ENCODE data around the gene ZNRD2.
A peak's percentile ranks its signal among the peaks of the same experiment; 100 is the strongest.

Gene ZNRD2

GRCh38 chr11:65576867-65577755 lies 6.8 kb downstream of the ZNRD2 start:
- Histone ChIP-seq H3K27ac (ENCODE audit: extremely low read depth, low read depth, low read length) (no peak overlapping the region), H3K4me1 (ENCODE audit: control insufficient read depth, insufficient read depth, low read length) (peaks cover 9% of the 10 kb centered on the region; the same call in 1 of the 2 replicates), H3K9me3 (ENCODE audit: control insufficient read depth, insufficient read depth, low read depth, low read length) (no peaks in the 10 kb centered on the region), H3K4me3 (ENCODE audit: low read depth, low read length) (no peak overlapping the region), H3K36me3 (ENCODE audit: control insufficient read depth in 2 of 2, insufficient read depth in 1 of 2, low read length in 2 of 2) (peaks cover 0 to 14% of the 10 kb centered on the region in 2 experiments; a peak in 1 of 3 replicates)
- ChIA-PET POLR2A (interaction anchor here (0.6 to 1.3 kb wide), 3 partner anchors 10 to 168 kb away, joined by 3 to 4 read pairs (median 3); no protein-coding TSS in a partner anchor), CTCF (interaction anchor here (0.6 to 3.5 kb wide), 5 partner anchors 11 to 105 kb away, joined by 3 to 28 read pairs (median 4); partner anchors contain the start of gene KCNK7)
- TF ChIP-seq ZNF501 (tag by site-specific recombination; IDR thresholded peaks at IDR 0.05) (no peak), SCRT1 (tag by site-specific recombination; IDR thresholded peaks at IDR 0.05; ENCODE audit: borderline replicate concordance) (no peak), ZSCAN30 (tag by site-specific recombination; IDR thresholded peaks at IDR 0.05) (no peak), REST (tag by site-specific recombination; IDR thresholded peaks at IDR 0.05) (no peak), ZNF670 (tag by site-specific recombination; IDR thresholded peaks at IDR 0.05; ENCODE audit: low read depth) (no peak), KLF16 (tag by site-specific recombination; IDR thresholded peaks at IDR 0.05) (no peak), ZNF157 (tag by site-specific recombination; IDR thresholded peaks at IDR 0.05) (no peak), ZBTB21 (tag by site-specific recombination; IDR thresholded peaks at IDR 0.05) (no peak), ZBTB8A (tag by site-specific recombination; IDR thresholded peaks at IDR 0.05) (peak; percentile 41; the same call in 1 of the 2 replicates), SETDB1 (IDR thresholded peaks at IDR 0.05; ENCODE audit: insufficient read length, low read length) (no peak), ZNF830 (tag by site-specific recombination; IDR thresholded peaks at IDR 0.05; ENCODE audit: low read depth) (no peak), ZNF639 (tag by site-specific recombination; IDR thresholded peaks at IDR 0.05) (no peak), TRIM28 (IDR thresholded peaks at IDR 0.05; ENCODE audit: borderline replicate concordance, low read length) (no peak), ZNF175 (tag by site-specific recombination; IDR thresholded peaks at IDR 0.05) (no peak), PATZ1 (tag by site-specific recombination; IDR thresholded peaks at IDR 0.05) (0 out of 2 replicates have a peak, but pooled peaks have one; percentile 12), KLF1 (tag by site-specific recombination; IDR thresholded peaks at IDR 0.05) (peak; percentile 92), ZNF510 (tag by site-specific recombination; IDR thresholded peaks at IDR 0.05; ENCODE audit: insufficient replicate concordance) (no peak), BCL11A (tag by site-specific recombination; IDR thresholded peaks at IDR 0.05; ENCODE audit: low read depth) (no peak), ZNF561 (tag by site-specific recombination; IDR thresholded peaks at IDR 0.05; ENCODE audit: borderline replicate concordance) (no peak), ZNF692 (tag by site-specific recombination; IDR thresholded peaks at IDR 0.05) (peak; percentile 76), PRDM1 (tag by site-specific recombination; IDR thresholded peaks at IDR 0.05) (no peak), PRDM10 (tag by site-specific recombination; IDR thresholded peaks at IDR 0.05) (peak; percentile 65), ZNF777 (tag by site-specific recombination; IDR thresholded peaks at IDR 0.05; ENCODE audit: borderline replicate concordance) (no peak), ZNF155 (tag by site-specific recombination; IDR thresholded peaks at IDR 0.05) (no peak), ZNF24 (tag by site-specific recombination; IDR thresholded peaks at IDR 0.05) (no peak)
